Mesothelial cell of epicardium (in vitro differentiated cells): ENCODE results near the gene DDAH1. TPM values are rescaled to one million over a fixed set of nuclear protein-coding genes. Genes with fewer than 3 reads are reported as not detected.

Experiments
- DNase-seq, 2 experiments: peaks; one replicate each; pipeline ENCODE4 v3.0.0; 2021; ENCODE audit warnings: low spot score in 2 of 2; ENCODE audit not compliant: unreplicated experiment in 2 of 2
- H3K27ac Mint-ChIP-seq: 2 replicates; pipeline ENCODE4 v1.8.0; 2021; ENCODE audit warnings: mixed read lengths
- H3K27me3 Mint-ChIP-seq: 2 replicates; pipeline ENCODE4 v1.8.0; 2021; ENCODE audit warnings: low read depth, mixed read lengths
- H3K36me3 Mint-ChIP-seq: 2 replicates; pipeline ENCODE4 v1.8.0; 2021; ENCODE audit warnings: mixed read lengths
- H3K4me1 Mint-ChIP-seq: 2 replicates; pipeline ENCODE4 v1.8.0; 2021; ENCODE audit warnings: mixed read lengths
- H3K4me3 Mint-ChIP-seq: 2 replicates; pipeline ENCODE4 v1.8.0; 2021; ENCODE audit warnings: mild to moderate bottlenecking, moderate library complexity, mixed read lengths
- H3K9me3 Mint-ChIP-seq: 2 replicates; pipeline ENCODE4 v1.8.0; 2021; ENCODE audit warnings: mixed read lengths
- total RNA-seq: library from RNA; stranded (reverse); gene quantifications from 3 replicates; pipeline ENCODE4 v1.2.1, GENCODE V29; 2021
- TF ChIP-seq, protein P1 (sequence below): fragments of 200-600 bp; sonication (generic); IDR thresholded peaks from one replicate; pipeline ENCODE4 v1.5.0; 2021; ENCODE audit warnings: antibody characterized with exemption; ENCODE audit not compliant: unreplicated experiment

The DDAH1 gene
- total RNA-seq, 1 donor from 2014 or later: 26.1 TPM

DNA sequence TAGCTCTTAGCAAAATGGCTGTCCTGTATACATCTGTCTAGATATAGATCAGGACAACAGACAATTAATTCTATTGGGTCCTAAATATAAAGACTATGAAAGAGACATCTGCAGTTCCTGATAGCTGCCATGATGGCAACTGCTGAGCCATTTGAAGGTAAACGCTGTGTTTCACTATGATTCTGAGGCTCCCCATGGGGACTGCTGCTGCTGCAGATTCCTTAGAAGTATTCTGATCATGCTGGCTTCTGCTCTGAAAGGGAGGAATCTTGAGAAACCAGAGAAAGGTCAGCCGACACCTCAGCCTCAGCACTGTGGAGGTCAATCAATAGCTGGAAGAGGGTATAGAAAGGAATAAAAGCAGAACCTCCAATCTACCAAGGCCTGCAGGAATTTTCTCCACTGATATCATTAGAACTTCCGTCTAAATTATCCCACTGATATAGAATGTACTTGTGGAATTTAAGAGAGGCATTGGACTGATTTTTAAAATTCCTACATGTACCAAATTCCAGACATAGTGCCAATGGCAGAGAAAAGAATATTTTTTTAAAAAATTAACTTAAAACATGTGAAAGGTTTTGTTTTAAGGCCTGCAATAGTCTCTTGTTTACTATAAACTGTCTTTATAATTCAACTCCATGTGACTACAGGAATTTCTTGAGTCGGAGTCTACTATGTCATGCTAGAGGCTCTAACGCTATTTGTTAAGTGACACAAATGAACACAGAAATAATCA is 53.2 kb downstream of the DDAH1 start:
- TF ChIP-seq, protein P1, sequence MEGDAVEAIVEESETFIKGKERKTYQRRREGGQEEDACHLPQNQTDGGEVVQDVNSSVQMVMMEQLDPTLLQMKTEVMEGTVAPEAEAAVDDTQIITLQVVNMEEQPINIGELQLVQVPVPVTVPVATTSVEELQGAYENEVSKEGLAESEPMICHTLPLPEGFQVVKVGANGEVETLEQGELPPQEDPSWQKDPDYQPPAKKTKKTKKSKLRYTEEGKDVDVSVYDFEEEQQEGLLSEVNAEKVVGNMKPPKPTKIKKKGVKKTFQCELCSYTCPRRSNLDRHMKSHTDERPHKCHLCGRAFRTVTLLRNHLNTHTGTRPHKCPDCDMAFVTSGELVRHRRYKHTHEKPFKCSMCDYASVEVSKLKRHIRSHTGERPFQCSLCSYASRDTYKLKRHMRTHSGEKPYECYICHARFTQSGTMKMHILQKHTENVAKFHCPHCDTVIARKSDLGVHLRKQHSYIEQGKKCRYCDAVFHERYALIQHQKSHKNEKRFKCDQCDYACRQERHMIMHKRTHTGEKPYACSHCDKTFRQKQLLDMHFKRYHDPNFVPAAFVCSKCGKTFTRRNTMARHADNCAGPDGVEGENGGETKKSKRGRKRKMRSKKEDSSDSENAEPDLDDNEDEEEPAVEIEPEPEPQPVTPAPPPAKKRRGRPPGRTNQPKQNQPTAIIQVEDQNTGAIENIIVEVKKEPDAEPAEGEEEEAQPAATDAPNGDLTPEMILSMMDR: no peak
- Mint-ChIP-seq H3K27ac (peak overlapping the region; percentile 41), H3K9me3 (no peaks in the 10 kb centered on the region), H3K4me1 (peaks cover 24% of the 10 kb centered on the region), H3K36me3 (no peaks in the 10 kb centered on the region), H3K4me3 (no peak overlapping the region), H3K27me3 (no peaks in the 10 kb centered on the region)
- no peak for DNase-seq

GRCh38 chr1:85409516-85409915 is 55.4 kb downstream of the DDAH1 start:
- H3K9me3 Mint-ChIP-seq: no peaks in the 10 kb centered on the region
- TF ChIP-seq, protein P1: no peak
- H3K36me3 Mint-ChIP-seq: no peaks in the 10 kb centered on the region
- no peak overlapping the region for H3K4me3 Mint-ChIP-seq
- no peak overlapping the region for H3K27ac Mint-ChIP-seq
- H3K27me3 Mint-ChIP-seq: no peaks in the 10 kb centered on the region
- no peak for DNase-seq
- H3K4me1 Mint-ChIP-seq: peaks cover 35% of the 10 kb centered on the region

- Mint-ChIP-seq H3K27me3 (no peaks in the 10 kb centered on the region), H3K4me3 (no peak overlapping the region), H3K9me3 (no peaks in the 10 kb centered on the region), H3K36me3 (no peaks in the 10 kb centered on the region), H3K4me1 (peaks cover 30% of the 10 kb centered on the region), H3K27ac (peak overlapping the region; percentile 72)
- TF ChIP-seq, protein P1: no peak
- DNase-seq: no peak
Observed at GRCh38 chr1:85407746-85408377, 57.1 kb downstream of the DDAH1 start.

GRCh38 chr1:85406887-85407533 is 57.9 kb downstream of the DDAH1 start:
- no peaks in the 10 kb centered on the region for H3K9me3 Mint-ChIP-seq
- H3K27ac Mint-ChIP-seq: peak overlapping the region; percentile 94
- peaks cover 30% of the 10 kb centered on the region for H3K4me1 Mint-ChIP-seq
- no peak for DNase-seq
- TF ChIP-seq, protein P1: no peak
- no peaks in the 10 kb centered on the region for H3K36me3 Mint-ChIP-seq
- no peak overlapping the region for H3K4me3 Mint-ChIP-seq
- H3K27me3 Mint-ChIP-seq: no peaks in the 10 kb centered on the region

- Mint-ChIP-seq H3K27me3 (no peaks in the 10 kb centered on the region), H3K4me3 (no peak overlapping the region), H3K9me3 (no peaks in the 10 kb centered on the region), H3K4me1 (peaks cover 26% of the 10 kb centered on the region), H3K36me3 (no peaks in the 10 kb centered on the region), H3K27ac (peak overlapping the region; percentile 78)
- TF ChIP-seq, protein P1: no peak
- no peak for DNase-seq
Observed at GRCh38 chr1:85406081-85406480, 58.9 kb downstream of the DDAH1 start.
